GM19438 (cell line): ENCODE results near the gene MED13L.
"Not testable (repeated sequence)": the region's sequence is repeated elsewhere in the genome, so short reads cannot be mapped to it uniquely, and the experiment has no call there.

Experiments used
- ATAC-seq: cut with Tn5 transposase; IDR thresholded peaks from one replicate; pipeline ENCODE4 v1.9.1; 2021; ENCODE audit warnings: low read depth; ENCODE audit not compliant: unreplicated experiment

MED13L gene

DNA sequence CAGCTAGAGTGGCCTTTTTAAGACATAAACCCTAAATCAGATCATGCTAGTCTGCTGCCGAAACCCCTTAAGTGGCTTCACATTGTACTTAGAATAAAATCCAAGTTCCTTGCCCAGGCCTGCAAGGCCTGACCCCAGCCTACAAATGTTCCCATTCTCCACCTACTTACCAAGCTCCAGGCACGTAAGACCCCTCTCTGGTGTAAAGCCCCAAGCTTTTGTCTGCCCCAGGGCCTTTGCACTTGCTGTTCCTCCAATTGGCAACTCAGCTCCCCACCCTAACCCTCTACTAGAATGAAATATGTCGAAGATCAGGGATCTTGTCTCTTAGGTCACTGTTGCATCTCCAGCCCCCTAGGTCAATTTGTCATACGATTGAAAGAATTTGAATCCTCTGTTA, 27.1 kb upstream of the MED13L start:
- no peak for ATAC-seq

DNA sequence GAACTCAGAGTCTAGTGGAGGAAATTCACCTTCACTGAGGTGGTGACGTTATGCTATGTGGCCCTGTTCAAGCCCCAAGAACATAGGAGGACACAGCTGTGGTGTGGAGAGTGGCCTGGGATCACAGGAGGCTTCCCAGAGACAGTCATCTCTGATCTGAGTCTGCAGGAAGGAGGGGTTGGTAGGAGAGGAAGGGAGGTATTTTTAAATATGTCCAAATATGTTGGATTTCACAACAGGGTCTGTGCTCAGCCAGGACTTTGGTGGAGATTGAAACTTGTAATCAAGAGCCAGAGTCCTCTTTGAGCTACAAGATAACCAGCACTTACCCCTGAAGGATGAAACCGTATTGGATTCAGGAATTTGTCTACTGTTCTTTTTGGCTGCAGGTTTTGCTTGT, 26.4 kb upstream of the MED13L start:
- no peak for ATAC-seq

DNA sequence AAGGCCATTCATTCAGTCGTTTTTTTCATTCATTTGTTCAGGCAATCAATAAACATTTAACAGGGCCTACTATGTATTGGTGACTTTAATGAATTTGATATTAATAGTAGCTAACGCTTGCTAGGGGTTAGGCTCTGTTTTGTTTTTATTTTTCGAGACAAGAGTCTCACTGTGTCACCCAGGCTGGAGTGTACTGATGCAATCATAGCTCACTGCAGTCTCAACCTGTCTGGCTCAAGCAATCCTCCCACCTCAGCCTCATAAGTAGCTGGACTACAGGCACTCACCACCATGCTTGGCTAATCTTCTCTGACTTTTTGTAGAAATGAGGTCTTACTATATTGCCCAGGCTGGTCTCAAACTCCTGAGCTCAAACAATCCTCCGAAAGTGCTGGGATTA, 25.6 kb upstream of the MED13L start:
- no peak for ATAC-seq

DNA sequence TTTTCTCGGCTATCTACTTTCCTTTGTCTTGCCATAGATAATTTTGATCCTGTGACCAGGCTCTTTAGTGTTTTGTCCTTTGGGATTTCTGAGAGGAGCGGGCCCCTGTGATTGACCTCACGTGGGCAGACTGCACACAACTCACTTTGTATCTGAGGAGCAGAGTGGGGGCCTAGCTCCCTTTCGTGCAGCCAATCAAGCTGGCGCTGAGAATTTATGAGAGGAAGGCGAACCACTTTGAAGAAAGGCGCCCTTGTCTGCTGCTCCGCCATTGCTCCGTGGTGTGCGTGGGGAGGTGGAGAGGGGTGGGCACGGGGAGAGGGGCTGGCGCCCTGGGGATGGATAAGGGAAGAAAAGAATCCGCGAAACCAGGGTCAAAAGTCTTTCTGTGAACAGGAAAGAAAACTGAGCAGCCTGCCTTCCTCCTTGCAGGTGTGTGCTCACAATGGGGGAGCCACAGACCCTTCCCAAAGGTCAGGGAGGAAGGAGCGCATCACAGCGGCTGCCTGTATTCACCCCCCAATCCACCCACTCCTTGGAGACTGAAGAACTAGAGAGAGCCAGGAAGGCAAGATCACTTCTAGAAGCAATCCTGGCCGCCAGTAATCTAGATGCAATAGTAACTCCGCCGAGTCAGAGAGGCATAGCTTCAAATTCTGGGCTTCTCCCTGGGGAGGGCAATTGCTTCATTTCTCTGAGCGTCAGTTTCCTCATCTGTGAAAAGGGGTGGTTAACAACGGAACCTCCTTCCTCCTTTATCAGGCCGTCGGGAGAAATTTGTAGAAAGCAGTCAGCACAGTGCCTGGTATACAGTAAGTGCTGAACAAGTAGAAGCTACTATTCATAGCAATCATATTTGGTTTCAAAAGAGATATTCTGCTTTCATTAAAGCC, 24.9 kb upstream of the MED13L start:
- ATAC-seq, result no peak

DNA sequence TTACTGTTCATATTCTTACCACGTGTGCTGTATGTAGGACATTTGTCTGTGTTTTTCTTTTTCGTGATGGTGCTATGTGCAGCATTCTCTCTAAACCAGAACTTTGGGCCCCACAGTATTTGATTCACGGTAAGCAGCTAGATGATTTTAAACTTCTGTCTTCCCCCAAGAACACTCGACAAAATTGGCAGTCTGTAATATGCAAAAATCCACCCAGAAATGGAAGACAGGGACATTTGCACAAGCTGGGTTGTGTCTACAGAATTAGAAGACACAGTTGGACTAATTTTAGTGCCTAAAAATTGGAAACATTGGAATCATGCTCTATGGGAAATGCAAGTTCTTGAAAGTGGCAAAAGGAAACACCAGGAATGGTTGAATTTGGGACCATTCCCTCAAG, 24.1 kb upstream of the MED13L start:
- ATAC-seq, result no peak

DNA sequence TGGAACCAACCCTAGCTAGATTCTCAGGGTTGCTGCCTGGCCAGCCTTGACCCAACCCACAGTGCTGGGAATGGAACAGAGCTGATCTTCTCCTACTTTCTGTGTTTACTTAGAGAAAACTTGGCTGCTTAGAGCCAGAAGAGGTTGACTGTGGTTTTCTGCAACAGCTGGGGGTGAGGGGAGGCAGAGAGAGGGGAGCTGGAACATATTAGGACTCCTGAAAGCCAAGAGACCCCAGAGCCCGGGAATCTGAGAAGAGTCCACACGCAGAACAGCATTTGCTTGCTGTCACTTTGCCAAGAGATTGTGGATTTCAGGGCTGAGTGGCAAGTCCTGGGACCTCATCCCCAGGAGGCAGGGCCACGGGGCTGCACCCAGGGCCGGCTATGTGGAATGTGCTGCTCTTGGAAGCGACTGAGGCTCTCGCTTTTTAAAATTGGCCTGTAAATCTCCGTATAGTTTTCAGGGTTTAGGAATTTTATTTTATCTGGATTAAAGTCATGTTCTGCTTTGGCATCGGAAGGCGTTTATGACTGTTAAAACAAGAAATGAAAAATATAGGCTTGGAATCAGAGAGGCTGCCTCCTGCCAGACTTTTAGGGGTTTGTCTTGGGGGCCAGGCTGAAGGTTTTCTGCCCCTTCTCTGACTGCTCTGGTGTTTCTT, 22.3 kb upstream of the MED13L start:
- ATAC-seq, result no peak

DNA sequence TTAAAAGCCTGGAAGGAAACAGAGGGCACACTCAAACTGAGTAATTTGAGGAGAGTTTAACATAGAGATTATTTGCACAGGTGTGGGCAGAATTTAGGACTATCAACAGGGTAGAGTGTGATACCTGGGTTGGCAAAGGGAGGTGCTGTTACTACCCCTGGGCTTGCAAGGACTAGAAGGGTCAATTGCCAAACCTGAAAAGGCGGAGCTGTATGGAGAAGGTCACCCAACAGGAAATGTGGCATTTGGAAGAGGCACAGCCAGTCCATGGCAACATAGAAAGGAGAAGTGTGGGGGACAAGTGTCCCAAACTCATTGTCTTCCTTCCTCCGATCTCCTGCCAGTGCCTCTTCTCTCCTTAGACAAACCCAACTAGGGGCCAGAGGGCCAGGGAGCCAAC, 21.6 kb upstream of the MED13L start:
- no peak for ATAC-seq

DNA sequence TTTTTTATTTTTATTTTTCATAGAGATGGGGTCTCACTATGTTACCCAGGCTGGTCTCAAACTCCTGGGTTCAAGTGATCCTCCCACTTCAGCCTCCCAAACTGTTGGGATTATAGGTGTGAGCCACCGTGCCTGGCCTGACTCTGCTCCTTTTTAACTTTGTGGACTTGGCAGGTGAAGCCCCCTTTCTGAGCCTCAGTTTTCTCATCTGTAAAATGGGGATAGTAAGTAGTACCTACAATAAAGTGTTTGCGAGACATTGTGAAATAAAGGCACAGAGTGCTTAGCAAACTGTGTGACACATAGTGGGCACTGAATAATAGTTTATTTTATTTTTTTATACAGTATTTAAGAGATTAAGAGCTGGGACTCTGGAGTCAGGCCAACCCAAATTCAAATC, 21.1 kb upstream of the MED13L start:
- ATAC-seq, result no peak

DNA sequence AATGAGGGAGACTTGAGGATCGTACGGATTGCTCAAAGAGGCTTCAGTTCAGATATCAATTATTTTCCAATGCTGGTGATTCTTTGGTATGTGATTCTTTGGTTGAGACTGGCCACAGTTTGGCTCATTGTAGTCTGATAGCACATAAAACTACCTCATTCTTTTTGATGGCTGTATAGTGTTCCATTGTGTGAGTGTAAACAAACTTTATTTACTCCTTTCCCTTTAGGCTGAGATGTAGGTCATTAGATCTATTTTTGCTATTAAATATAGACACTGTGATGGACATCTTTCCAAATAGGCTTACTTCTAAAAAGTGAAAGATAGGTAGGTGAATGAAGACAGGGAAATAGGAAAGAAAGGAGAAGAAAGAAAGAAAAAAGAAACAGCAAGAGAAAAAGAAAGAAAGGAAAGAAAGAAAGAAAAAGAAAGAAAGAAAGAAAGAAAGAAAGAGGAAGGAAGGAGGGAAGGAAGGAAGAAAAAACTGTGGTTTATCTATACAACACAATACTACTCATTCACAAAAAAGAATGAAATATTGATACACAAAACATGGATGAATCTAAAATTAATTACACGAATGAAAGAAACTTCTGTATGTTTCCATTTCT, 19.8 kb upstream of the MED13L start:
- ATAC-seq, result no peak

DNA sequence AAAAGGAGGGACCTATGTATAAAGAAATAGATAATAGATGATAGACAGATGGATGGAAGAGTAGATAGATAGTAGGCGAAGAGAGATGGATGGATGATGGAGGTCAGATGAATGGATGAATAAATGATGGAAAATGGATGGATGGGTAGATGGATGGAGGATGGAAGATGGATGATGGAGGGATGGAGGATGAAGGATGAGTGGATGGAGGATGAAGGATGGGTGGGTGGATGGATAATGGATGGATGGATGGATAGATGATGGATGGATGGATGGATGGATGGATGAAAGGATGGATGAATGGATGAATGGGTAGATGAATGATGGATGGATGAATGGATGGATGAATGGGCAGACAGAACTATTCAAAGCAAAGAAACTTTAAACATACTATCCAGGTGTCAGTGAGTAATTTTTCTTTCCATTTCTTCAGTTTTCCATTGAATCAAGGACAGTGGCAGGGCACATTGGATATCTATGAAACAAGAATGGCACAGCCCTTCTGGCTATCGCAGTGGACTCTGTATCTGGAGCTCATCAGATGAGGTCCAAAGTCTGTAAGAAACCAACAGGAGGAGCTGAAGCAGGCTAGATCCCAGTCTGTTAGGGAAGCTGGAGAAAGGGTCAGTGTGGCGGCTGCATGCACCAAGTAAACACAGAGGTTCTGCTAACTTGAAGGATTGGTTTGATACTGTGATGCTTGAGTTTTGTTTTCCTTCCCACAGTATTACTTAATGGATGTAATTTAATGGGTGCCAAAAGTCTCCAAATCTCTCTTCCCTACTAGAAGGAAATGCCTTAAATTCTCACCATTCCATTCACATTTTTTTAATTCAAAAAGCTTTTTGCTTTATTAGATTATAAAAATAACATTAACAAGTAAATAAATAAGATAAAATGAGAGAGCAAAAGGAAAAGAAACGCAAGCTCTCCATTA, 18.1 kb upstream of the MED13L start:
- no peak for ATAC-seq

DNA sequence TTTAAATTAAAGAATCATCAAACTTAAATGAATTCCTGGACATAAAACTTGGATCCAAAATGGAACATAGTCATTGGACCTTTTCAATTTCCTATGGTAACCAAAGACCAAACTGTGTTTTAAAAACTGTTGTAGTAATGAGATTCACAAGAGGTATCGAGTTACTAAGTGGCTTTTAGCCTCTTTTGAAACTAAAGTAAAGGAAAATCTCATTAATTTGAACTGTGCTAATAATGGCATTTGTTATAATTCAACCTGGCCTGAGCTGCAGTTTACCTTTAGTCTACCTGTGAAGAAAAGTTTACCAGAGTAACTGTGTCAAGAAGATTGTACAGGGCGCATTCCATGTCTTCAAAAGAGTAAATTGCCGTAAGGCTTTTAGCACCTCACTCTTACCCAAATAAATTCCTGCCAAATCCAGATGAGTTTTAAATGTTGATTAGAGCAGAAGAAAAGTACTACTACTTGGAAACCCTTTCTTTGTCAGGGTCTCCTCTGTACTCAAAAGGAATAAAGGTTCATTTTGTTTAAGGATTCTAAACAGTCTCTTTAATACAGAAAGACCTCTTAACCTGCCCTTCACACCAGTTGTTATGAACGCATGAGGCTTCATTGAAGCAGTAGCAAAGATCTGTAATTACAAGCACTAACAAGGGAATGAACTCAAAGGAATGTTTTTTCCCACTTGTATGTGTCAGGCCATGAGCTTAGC, 17.1 kb upstream of the MED13L start:
- ATAC-seq, result no peak

DNA sequence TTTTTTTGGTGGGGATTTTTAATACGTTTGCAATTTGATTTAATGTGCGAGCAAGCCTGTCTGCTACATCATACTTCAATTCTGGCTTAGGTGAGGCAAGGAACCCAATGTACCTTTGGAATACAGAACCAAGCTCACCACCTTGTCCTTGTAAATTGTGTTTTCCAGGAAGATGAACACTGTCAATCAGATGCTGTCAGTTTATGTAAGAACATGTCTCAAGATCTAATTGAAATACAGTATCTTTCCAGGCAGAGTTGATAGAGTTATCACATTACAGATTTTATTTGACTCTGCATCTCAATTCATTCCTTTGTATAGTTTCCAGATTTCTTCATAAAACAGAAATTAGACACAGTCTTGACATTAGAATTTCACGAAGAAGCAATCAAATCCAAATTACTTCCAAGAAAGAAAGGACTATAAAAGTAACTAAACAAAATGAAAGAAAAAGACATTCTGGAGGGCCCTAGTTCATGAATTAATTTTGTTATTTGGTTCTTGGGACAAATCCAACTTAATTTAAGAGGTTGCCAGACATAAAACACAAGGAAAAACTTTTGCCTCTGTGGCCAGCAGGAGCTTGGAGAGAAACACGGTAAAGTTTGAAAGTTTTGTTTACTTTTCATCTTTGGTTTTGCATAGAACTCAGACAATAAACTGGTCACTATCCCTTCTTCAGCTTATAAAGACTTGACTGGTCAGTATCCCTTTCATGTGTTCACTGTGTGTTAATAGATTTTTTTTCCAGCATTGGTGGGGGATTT, 16.4 kb upstream of the MED13L start:
- ATAC-seq, result no peak

DNA sequence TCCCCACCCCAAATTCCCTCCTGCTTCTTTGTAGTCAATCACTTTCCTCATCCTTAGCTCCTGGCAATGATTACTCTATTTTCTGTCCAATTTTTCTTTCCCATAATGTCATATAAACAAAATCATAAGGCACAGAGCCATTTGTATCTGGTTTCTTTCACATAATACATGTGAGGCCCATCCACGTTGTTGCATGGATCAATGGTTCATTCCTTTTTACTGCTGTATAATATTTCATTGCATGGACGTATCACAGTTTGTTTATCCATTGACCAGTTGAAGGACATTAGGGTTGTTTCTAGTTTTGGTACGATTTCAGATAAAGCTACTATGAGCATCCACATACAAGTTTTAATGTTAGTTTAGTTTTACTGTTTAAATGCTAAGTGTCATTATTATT, 13.7 kb upstream of the MED13L start:
- no peak for ATAC-seq

DNA sequence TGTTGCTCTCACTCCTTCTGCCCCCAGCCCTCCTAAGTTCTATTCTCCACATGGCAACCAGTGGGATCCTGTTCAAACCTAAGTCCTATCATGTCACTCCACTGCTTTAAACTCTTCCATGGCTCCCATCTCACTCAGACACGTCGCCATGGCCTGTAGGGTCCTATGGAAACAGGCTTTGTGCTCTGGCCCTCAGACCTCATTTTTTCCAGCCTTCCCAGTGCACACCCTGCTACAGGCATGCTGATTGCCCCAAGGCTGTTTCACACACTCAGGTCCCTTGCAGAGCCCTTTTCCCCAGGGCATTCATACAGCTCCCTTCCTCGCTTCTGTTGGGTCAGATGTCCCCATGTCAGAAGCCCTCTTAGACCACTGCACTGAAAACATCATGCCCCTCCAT, 11.2 kb upstream of the MED13L start:
- ATAC-seq, result no peak

DNA sequence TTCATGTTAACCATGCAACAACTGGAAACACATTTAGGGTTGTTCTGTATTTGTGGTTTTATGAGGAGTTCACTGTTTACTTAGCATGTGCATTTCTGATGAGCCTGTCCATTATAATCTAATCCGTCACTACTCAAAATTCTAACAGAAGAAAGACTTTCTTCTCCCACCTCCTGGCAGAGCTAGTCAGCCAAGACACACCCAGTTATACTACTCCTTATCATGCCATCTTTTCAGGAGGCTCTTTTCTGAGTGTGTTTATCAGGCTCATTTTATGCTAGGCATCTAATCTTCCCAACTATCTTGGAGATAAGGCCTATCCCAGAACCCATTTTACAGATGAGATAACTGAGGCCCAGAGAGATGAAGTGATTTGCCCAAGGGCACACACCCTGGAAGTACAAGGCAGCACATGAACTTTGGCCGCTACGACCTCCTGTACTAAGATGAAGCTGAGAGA, 10.4 kb upstream of the MED13L start:
- no peak for ATAC-seq

DNA sequence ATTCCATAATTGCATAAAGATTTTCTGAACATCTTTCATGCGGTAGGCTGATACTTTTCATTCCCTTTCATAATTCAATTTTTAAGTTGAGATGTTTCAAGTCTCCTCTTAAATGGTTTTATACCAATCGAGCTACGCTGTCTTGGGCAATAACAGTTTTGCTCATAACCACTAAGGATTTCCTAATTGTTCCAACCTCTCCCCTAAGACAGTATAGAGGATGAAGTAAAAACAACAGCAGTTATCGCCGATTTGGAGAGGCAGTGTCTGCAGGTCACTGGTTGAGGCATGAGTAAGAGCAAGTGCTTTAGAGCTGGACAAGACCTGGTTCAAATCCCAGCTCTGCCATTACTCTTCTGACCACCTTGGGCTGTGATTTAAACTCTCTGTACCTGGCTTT, 6.9 kb upstream of the MED13L start:
- ATAC-seq, result no peak

DNA sequence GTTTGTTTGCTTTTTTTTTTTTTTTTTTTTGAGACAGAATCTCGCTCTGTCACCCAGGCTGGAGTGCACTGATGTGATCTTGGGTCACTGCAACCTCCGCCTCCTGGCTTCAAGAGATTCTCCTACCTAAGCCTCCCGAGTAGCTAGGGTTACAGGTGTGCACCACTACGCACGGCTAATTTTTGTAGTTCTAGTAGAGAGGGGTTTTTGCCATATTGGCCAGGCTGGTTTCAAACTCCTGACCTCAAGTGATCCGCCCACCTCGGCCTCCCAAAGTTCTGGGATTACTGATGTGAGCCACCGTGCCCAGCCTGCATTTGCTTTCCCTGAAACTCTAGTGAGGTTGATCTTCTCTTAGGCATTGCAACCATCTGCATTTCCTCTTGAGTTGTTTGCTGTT, 6.4 kb upstream of the MED13L start:
- not testable (repeated sequence) for ATAC-seq

DNA sequence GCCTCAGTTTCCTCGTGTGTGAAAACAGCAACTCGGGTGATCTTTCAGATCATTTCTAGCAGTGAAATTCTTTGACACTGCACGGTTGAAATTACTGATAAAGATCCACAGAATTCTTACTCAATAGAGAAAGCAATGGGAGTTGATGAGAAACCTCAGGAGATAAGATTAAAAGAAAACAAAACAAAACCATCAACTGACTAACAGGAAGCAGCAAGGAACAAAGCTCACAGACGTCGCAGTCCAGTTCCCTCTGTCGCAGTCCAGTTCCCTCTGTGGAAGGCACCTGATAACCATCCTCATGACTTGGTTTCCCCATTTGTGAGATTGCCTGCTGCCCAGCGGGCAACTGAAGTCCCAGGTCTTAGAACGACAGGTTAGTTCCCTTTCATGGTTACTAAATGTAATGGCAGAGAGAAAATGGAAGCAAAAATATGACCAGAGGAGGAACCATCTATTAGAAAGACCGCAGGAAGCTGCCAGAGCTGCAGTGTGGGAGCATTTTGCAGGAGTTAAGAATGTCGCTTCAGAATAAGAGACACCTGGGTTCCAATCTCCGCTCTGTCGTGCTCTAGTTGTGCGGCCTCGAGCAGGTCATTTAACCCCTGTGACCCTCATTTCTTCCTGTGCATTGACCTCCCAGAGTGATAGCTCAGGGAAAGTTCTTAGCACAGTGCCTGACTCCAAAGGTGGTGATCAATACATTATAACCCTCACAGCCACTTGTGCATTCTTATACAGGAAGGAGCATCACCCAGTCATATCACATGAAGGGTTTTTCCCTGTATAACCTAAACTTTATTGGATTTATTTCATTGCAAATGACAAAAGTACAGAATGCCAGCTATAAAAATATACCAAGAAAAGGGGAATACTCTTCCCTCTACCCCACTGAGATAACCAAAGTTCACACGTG, 5.1 kb upstream of the MED13L start:
- no peak for ATAC-seq
